GM21390 (cell line): ENCODE results near the gene TAS1R3.
"Not testable (repeated sequence)": the region's sequence is repeated elsewhere in the genome, so short reads cannot be mapped to it uniquely, and the experiment has no call there.

Experiments
- ATAC-seq: cut with Tn5 transposase; IDR thresholded peaks from one replicate; pipeline ENCODE4 v1.9.1; 2021; ENCODE audit not compliant: unreplicated experiment

The TAS1R3 gene

GRCh38 chr1:1307923-1308755, 22.9 kb upstream of the TAS1R3 start, which contains the start of the genes ACAP3 and PUSL1:
Gene ACAP3, minus strand, starts transcription at chr1:1307930. Its CDS starts 115 bp downstream, at chr1:1307815.
Gene PUSL1, plus strand, starts transcription at chr1:1308597. Its CDS starts 47 bp downstream, at chr1:1308644.
- peak; percentile 57 for ATAC-seq

GRCh38 chr1:1308756-1309250, 22.3 kb upstream of the TAS1R3 start:
- peak; percentile 5 for ATAC-seq

DNA sequence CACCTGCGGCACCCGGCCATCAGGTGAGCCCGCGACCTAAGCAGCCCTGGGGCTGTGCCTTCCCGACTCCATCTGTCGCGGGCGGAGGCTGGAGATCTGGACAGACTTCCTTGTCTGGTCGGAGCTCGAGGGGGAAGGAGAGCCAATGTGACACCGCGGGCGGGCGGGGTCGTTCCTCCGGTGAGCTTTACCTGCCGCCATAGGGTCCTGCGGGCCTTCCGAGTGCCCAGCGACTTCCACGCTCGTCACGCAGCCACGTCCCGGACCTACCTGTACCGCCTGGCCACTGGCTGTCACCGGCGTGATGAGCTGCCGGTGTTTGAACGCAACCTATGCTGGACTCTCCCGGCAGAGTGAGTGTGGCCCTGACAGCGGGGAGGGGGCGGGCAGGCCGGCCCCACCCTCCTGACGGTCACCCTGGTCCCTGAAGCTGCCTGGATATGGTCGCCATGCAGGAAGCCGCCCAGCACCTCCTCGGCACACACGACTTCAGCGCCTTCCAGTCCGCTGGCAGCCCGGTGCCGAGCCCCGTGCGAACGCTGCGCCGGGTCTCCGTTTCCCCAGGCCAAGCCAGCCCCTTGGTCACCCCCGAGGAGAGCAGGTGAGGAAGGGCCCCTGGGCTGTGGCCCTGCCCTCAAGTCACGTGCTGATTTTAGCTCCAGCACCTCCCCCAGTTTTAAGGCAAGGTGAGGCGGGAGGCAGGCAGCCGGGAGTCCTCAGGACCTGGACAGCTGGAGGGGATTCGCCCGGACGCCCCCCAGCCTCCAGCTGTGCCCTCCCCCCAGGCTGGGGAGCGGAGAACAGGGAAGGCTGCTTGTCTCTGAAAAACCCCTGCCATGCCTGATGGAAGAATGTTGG, 21.6 kb upstream of the TAS1R3 start:
- no peak for ATAC-seq

DNA sequence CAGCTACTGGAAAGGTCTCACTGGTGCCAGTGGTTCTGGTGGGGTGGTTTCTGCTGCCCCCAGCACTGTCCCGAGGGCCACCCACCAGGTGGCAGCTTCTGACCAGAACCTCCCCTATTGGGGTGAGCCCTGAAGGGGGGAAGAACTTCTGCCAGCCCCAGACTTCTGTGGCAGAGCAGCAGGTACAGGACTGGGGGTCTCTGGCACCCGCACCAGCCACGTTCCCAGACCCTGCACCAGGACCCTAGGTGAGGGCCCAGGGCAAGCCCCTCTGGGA, 21.0 kb upstream of the TAS1R3 start:
- ATAC-seq, result no peak

- no peak for ATAC-seq
These were observed 20.5 kb upstream of the TAS1R3 start for GRCh38 chr1:1310476-1311053.

- ATAC-seq, result no peak
These were observed 19.7 kb upstream of the TAS1R3 start for GRCh38 chr1:1311107-1312104.

GRCh38 chr1:1312450-1313314, 18.4 kb upstream of the TAS1R3 start:
- ATAC-seq, result no peak

DNA sequence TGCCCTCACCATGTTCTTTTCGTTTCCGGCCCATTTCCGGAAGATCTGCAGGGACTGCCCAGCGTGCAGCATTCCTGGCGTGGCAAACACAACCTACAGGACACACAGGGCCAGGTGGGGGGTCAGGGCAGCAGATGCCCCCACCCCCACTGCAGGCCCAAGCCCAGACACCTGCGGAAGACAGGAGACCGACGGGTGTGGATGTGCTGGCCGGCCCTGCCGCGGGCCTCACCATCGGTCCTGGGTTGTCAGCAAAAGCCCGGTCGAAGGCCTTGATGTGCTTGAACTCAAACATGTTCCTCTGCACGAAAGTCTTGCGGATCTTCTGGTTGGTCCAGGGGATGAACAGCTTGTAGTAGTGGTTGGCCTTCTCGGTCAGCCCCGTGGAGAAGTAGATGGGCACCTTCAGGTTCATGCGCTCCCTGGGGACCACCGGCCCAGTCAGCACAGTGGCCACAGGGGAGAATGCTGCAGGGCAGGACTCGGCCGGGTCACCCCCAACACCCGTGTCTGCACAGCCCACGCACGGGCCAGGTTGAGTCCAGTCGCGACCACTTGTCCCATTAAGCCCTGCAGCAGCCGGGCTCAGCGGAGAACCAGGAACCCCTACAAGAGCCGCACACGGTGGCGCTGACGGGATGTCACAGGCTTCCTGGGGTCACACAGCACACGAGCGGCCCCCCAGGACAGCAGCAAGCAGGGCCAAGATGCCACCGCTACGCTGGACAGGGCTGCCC, 17.4 kb upstream of the TAS1R3 start:
- no peak for ATAC-seq

- no peak for ATAC-seq
These were observed 16.9 kb upstream of the TAS1R3 start for GRCh38 chr1:1314237-1314586.

- ATAC-seq, result no peak
These were observed 16.3 kb upstream of the TAS1R3 start for GRCh38 chr1:1314678-1315335.

DNA sequence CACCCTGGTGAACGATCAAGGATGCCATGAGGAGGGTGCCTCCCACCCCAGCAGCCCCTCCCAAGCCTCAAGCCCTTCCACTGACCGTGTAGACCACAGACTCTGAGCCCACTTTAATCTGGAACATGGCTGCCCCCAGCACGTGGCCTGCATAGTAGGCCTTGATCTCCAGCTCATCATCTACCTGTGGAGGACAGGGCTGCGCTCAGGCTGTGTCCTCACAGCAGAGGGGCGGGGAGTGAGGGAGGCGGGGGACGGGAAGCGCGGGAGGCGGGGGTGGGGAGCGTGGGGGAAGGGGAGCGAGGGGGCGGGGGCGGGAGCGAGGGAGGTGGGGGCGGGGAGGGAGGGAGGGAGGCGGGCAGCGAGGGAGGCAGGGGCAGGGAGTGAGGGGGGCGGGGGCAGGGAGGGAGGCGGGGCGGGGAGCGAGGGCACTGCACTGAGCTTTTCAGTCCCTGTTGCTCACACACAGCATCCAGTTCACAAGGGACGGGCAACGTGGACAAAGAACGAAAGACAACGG, 15.6 kb upstream of the TAS1R3 start:
- ATAC-seq, result no peak

DNA sequence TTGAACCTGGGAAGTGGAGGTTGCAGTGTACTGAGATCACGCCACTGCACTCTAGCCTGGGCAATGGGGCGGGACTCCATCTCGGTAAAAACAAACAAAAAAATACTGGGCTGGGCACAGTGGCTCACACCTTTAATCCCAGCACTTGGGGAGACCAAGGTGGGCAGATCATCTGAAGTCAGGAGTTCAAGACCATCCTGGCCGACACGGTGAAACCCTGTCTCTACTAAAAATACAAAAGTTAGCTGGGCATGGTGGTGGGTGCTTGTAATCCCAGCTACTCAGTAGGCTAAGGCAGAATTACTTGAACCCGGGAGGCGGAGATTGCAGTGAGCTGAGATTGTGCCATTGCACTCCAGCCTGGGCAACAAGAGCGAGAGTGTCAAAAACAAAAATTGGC, 14.9 kb upstream of the TAS1R3 start:
- ATAC-seq, result not testable (repeated sequence)

DNA sequence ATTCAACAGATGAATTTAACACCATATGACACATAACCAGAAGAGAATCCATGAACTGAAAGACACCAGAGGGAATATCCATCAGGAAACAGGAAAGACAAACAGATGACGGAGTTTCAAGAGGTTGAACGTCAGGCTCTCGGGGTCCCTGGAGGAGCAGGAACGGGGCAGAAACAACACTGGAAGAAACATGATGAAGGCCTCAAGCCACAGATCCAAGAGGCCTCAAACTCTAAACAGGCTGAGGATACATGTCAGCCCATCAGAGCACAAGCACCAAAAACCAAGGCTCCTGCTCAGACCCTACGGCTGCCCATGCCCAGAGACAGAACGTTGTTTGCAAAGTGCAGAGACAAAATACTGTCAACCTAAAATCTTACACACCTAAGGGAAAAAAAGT, 13.7 kb upstream of the TAS1R3 start:
- no peak for ATAC-seq

- no peak for ATAC-seq
These were observed 12.9 kb upstream of the TAS1R3 start for GRCh38 chr1:1318131-1318652.

DNA sequence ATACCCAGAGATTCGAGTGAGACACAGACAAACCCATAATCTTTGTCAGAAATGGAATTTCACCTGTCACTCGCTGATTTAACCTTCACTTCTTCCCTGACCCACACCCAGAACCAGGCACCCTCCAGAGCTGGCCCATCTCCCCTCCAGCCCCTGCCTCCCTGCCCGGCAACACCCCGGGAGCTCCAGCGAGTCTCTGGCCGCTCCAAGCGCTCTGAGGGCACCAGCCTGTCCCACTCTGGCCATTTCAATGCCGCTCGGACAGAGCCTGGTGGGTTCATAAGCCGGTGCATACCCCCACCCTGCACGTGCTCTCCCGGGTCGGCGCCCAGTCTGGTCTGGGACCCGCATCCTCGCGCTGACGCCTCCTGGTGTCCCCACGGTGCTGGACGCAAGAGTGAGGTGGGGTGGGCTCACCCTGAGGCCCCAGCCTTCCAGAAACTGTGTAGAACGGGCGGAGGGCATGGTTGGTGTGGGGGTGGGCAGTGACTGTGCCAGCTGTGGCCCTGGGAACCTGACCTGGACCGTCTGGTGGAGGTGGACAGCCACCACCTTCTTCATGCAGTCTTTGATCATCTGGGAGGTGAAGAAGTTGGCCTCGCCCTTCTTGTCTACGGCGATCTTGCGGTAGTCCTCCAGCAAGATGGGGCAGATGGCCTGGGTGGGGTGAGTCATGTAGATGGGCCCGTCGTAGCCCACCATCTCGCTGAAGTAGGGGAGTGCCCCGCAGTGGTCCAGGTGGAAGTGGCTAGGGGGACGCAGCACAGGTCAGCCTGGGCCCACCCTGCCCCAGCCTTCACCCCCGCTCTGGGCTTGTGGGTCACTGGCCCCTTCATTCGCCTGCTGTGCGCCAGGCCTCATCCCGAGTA, 12.1 kb upstream of the TAS1R3 start:
- no peak for ATAC-seq

DNA sequence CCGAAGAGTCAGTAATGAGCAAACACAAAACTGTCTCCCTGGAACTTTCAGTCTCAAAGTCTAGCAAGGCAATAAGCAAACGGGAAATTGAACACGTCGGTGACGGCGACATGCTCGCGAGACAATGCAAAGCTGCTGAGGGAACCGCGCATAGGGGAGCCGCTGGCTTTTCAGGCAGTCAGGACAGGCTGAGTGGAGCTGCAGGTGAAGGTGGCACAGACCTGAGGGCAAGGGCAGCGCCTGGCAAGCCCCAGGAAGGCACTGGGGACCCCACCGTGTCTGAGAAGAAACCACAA, 11.5 kb upstream of the TAS1R3 start:
- no peak for ATAC-seq
